CD4-positive, alpha-beta memory T cell (primary cell): ENCODE results near the gene ACVRL1. TPM values are rescaled to one million over a fixed set of nuclear protein-coding genes. Genes with fewer than 3 reads are reported as not detected.

Experiments used
- CTCF ChIA-PET: fragments of 350-600 bp; sonication (Branson Sonifier 250); formaldehyde crosslinking; loops from one replicate; lab custom pipeline; 2021; ENCODE audit warnings: inconsistent platforms; ENCODE audit not compliant: partially characterized antibody; lab: Charles Lee
- POLR2A ChIA-PET: fragments of 350-600 bp; sonication (Branson Sonifier 250); formaldehyde crosslinking; loops from one replicate; lab custom pipeline; 2021; ENCODE audit not compliant: partially characterized antibody; lab: Charles Lee
- DNase-seq, 5 donors: peaks; one replicate each; pipeline versions ENCODE4 v3.0.0 to v3.0.0-alpha.2; 2020 to 2022; ENCODE audit warnings: mixed read lengths in 1 of 5
- H3K27ac ChIP-seq: one replicate; pipeline ENCODE4 v1.7.0; 2013; ENCODE audit warnings: low read depth, low read length
- H3K27me3 ChIP-seq: 2 replicates; pipeline ENCODE4 v1.7.0; 2013; ENCODE audit warnings: mild to moderate bottlenecking, low read length, moderate library complexity; ENCODE audit not compliant: insufficient read depth
- H3K36me3 ChIP-seq: 2 replicates; pipeline ENCODE4 v1.7.0; 2013; ENCODE audit warnings: mild to moderate bottlenecking, low read length, moderate library complexity; ENCODE audit not compliant: insufficient read depth
- H3K4me1 ChIP-seq: 2 replicates; pipeline ENCODE4 v1.7.0; 2013; ENCODE audit warnings: mild to moderate bottlenecking, low read length, moderate library complexity; ENCODE audit not compliant: insufficient read depth
- H3K4me3 ChIP-seq, 2 donors: one replicate each; pipeline ENCODE4 v1.7.0; 2013; ENCODE audit warnings: low read length in 2 of 2, mild to moderate bottlenecking in 1 of 2
- H3K9me3 ChIP-seq, 2 donors: one replicate each; pipeline ENCODE4 v1.7.0; 2013; ENCODE audit warnings: low read length in 2 of 2, control low read depth in 1 of 2; ENCODE audit not compliant: control insufficient read depth in 1 of 2
- H3K27ac Mint-ChIP-seq, 7 donors: one replicate each; pipeline ENCODE4 v1.8.0; 2020 to 2021; ENCODE audit warnings: mixed read lengths in 7 of 7, mild to moderate bottlenecking in 6 of 7, inconsistent platforms in 3 of 7, moderate library complexity in 3 of 7
- H3K27me3 Mint-ChIP-seq, 2 donors: one replicate each; pipeline ENCODE4 v1.8.0; 2020 to 2021; ENCODE audit warnings: mixed read lengths in 2 of 2
- H3K36me3 Mint-ChIP-seq, 2 donors: one replicate each; pipeline ENCODE4 v1.8.0; 2020 to 2021; ENCODE audit warnings: mixed read lengths in 2 of 2, inconsistent platforms in 1 of 2, mild to moderate bottlenecking in 1 of 2
- H3K4me1 Mint-ChIP-seq, 4 donors: one replicate each; pipeline ENCODE4 v1.8.0; 2020 to 2021; ENCODE audit warnings: mixed read lengths in 4 of 4, mild to moderate bottlenecking in 1 of 4
- H3K4me3 Mint-ChIP-seq, 8 donors: one replicate each; pipeline ENCODE4 v1.8.0; 2020 to 2021; ENCODE audit warnings: mixed read lengths in 8 of 8, mild to moderate bottlenecking in 7 of 8, moderate library complexity in 6 of 8, inconsistent platforms in 3 of 8
- H3K9me3 Mint-ChIP-seq, 8 donors: one replicate each; pipeline ENCODE4 v1.8.0; 2020 to 2021; ENCODE audit warnings: mixed read lengths in 8 of 8, mild to moderate bottlenecking in 5 of 8, inconsistent platforms in 3 of 8, moderate library complexity in 1 of 8
- intact Hi-C: fragments of 100-400 bp; cut with micrococcal nuclease; formaldehyde crosslinking; loops from one replicate; pipeline ENCODE4 v1.15.1; 2023
- polyA plus RNA-seq, 2 donors: library from polyadenylated mRNA; unstranded; fragments of 300-500 nt; fragmentation: Illumina TruSeq; gene quantifications; one replicate each; pipeline ENCODE4 v1.2.3, GENCODE V29; 2021
- total RNA-seq, 2 experiments: library from RNA; stranded (reverse); gene quantifications; one replicate each; pipeline ENCODE4 v1.2.3, GENCODE V29; 2021

The ACVRL1 gene
- total and polyA plus RNA-seq, 4 experiments from 2014 or later = 0.15 to 0.83 TPM; not detected in 2

DNA sequence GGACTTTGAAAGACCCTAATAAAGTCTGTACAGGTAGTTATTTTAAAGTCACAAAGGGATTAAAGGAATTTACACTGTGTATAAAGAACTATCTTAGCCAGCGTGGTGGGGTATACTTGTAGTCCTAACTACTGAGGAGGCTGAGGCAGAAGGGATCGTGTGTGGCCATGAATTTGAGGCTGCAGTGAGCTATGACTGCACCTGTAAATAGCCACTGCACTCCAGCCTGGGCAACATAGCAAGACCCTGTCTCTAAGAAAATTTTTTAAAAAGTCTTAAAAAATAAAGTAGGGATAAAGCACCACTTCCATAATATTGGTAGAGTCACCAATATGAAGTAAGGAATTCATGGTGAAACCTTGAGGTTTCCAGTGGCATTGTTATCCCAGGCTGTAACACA is 62.3 kb downstream of the ACVRL1 start:
- Histone ChIP-seq H3K4me1 (peaks cover 49% of the 10 kb centered on the region), H3K9me3 (no peaks in the 10 kb centered on the region), H3K27ac (no peak overlapping the region), H3K27me3 (no peaks in the 10 kb centered on the region), H3K4me3 (no peak overlapping the region), H3K36me3 (no peaks in the 10 kb centered on the region)
- CTCF ChIA-PET = interaction anchor here (1.3 to 7.6 kb wide), 8 partner anchors 9 to 55 kb away, joined by 3 to 61 read pairs (median 10); partner anchors contain the start of gene ACVR1B
- POLR2A ChIA-PET = interaction anchor here (0.6 kb wide), 1 partner anchor 1521 kb away, joined by 3 read pairs; no protein-coding TSS in a partner anchor
- Mint-ChIP-seq H3K4me1 (peaks cover 44 to 57% (median 51%) of the 10 kb centered on the region in 4 donors), H3K27ac (peak overlapping the region in 4 of 7 donors; percentile 44 to 66 (median 54)), H3K4me3 (peak overlapping the region in 3 of 8 donors; percentile 3 to 51 (median 47)), H3K27me3 (no peaks in the 10 kb centered on the region), H3K9me3 (no peaks in the 10 kb centered on the region), H3K36me3 (no peaks in the 10 kb centered on the region)
- intact Hi-C loops = no loop called here
- DNase-seq = no peak

GRCh38 chr12:51970904-51971646 is 63.8 kb downstream of the ACVRL1 start:
- DNase-seq = peak; percentile 50 to 72 (median 53)
- H3K27me3 Mint-ChIP-seq = no peaks in the 10 kb centered on the region
- intact Hi-C loops = loop anchor here (1.0 kb wide), 2 partner anchors 9 to 20 kb away; partner anchors contain the start of gene ACVR1B
- CTCF ChIA-PET = interaction anchor here (0.6 to 7.6 kb wide), 22 partner anchors 8 to 147 kb away, joined by 3 to 61 read pairs (median 7); partner anchors contain the start of gene ACVR1B
- Histone ChIP-seq H3K4me1 (peaks cover 62% of the 10 kb centered on the region), H3K36me3 (no peaks in the 10 kb centered on the region), H3K27me3 (no peaks in the 10 kb centered on the region), H3K9me3 (no peaks in the 10 kb centered on the region), H3K4me3 (no peak overlapping the region), H3K27ac (peak overlapping the region; percentile 12)
- peaks cover 4 to 9% of the 10 kb centered on the region in 2 donors for H3K36me3 Mint-ChIP-seq
- H3K9me3 Mint-ChIP-seq = no peaks in the 10 kb centered on the region
- peaks cover 56 to 72% (median 62%) of the 10 kb centered on the region in 4 donors for H3K4me1 Mint-ChIP-seq
- H3K27ac Mint-ChIP-seq = peak overlapping the region; percentile 66 to 91 (median 84)
- peak overlapping the region; percentile 31 to 86 (median 66) for H3K4me3 Mint-ChIP-seq
- POLR2A ChIA-PET = interaction anchor here (0.9 to 1.7 kb wide), 6 partner anchors 9 to 54 kb away, joined by 3 to 6 read pairs (median 4); partner anchors contain the start of gene ACVR1B

- POLR2A ChIA-PET = interaction anchor here (0.8 to 1.7 kb wide), 7 partner anchors 9 to 53 kb away, joined by 3 to 6 read pairs (median 3); partner anchors contain the start of gene ACVR1B
- H3K36me3 ChIP-seq = no peaks in the 10 kb centered on the region
- no peak for DNase-seq
- Mint-ChIP-seq H3K9me3 (no peaks in the 10 kb centered on the region), H3K4me3 (peak overlapping the region in 7 of 8 donors; percentile 4 to 86 (median 69)), H3K27ac (peak overlapping the region; percentile 19 to 91 (median 84)), H3K36me3 (peaks cover 11 to 17% of the 10 kb centered on the region in 2 donors), H3K27me3 (no peaks in the 10 kb centered on the region), H3K4me1 (peaks cover 58 to 79% (median 67%) of the 10 kb centered on the region in 4 donors)
- intact Hi-C loops = loop anchor here (1.0 kb wide), 2 partner anchors 8 to 21 kb away; partner anchors contain the start of gene ACVR1B
- peaks cover 62% of the 10 kb centered on the region for H3K4me1 ChIP-seq
- peak overlapping the region; percentile 12 for H3K27ac ChIP-seq
- H3K9me3 ChIP-seq = no peaks in the 10 kb centered on the region
- no peak overlapping the region for H3K4me3 ChIP-seq
- H3K27me3 ChIP-seq = no peaks in the 10 kb centered on the region
- CTCF ChIA-PET = interaction anchor here (1.6 to 7.6 kb wide), 12 partner anchors 9 to 148 kb away, joined by 3 to 61 read pairs (median 8); partner anchors contain the start of gene ACVR1B
These were observed 64.5 kb downstream of the ACVRL1 start for GRCh38 chr12:51971679-51972421.

DNA sequence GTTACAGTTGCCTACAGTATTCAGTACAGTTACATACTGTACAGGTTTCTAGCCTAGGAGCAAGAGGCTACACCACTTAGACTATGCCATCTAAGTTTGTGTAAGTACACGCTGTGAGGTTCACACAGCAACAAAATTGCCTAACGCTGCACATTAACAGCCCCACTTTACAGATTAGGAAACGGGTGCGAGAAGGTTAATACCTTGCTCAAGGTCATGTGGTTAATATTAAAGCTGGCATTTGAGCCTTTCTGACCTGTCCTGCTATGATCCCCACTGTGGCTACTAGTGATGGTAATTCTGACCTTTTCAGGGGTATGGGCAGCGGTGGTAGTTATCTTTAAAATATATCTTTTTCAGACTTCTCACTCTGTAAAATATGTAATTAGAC is 65.1 kb downstream of the ACVRL1 start:
- Mint-ChIP-seq H3K27me3 (no peaks in the 10 kb centered on the region), H3K27ac (peak overlapping the region; percentile 49 to 82 (median 66)), H3K36me3 (peaks cover 12 to 18% of the 10 kb centered on the region in 2 donors), H3K4me3 (peak overlapping the region in 7 of 8 donors; percentile 39 to 86 (median 65)), H3K4me1 (peaks cover 58 to 81% (median 68%) of the 10 kb centered on the region in 4 donors), H3K9me3 (no peaks in the 10 kb centered on the region)
- Histone ChIP-seq H3K36me3 (no peaks in the 10 kb centered on the region), H3K4me1 (peaks cover 62% of the 10 kb centered on the region), H3K27ac (peak overlapping the region; percentile 12), H3K4me3 (peak overlapping the region in 1 of 2 donors; percentile 27), H3K9me3 (no peaks in the 10 kb centered on the region), H3K27me3 (no peaks in the 10 kb centered on the region)
- POLR2A ChIA-PET = interaction anchor here (0.8 to 1.7 kb wide), 3 partner anchors 8 to 22 kb away, joined by 3 to 4 read pairs (median 3); partner anchors contain the start of gene ACVR1B
- CTCF ChIA-PET = interaction anchor here (2.2 to 7.6 kb wide), 8 partner anchors 9 to 49 kb away, joined by 6 to 61 read pairs (median 10); no protein-coding TSS in a partner anchor
- no peak for DNase-seq
- intact Hi-C loops = no loop called here

DNA sequence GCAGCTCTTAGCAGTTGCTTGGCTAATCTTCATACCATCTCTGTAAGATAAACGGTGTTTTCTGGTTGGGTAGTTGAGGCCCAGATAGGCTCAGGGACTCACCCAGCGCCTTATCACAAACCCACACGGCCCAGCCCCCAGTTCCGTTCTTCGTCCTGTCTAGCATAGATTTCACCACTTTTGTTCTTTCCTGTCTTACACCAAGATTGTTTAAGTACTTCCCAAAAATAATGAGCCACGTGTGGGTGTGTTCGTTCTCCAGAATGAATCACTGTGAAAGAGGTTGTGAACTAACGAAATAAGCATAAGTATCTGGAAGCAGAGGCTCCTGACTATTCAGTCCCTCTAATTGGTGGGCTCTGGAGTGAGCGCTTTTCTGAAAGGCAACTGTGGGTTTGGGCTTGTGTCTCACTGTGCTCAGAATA is 65.6 kb downstream of the ACVRL1 start:
- H3K4me1 ChIP-seq = peaks cover 62% of the 10 kb centered on the region
- H3K27ac Mint-ChIP-seq = peak overlapping the region; percentile 32 to 82 (median 65)
- peak; percentile 39 to 81 (median 48) for DNase-seq
- H3K9me3 Mint-ChIP-seq = no peaks in the 10 kb centered on the region
- no peaks in the 10 kb centered on the region for H3K27me3 ChIP-seq
- H3K27me3 Mint-ChIP-seq = no peaks in the 10 kb centered on the region
- ChIA-PET POLR2A (interaction anchor here (0.8 to 1.7 kb wide), 3 partner anchors 8 to 23 kb away, joined by 3 to 4 read pairs (median 3); partner anchors contain the start of gene ACVR1B), CTCF (interaction anchor here (2.2 to 7.6 kb wide), 5 partner anchors 8 to 49 kb away, joined by 6 to 61 read pairs (median 11); no protein-coding TSS in a partner anchor)
- H3K4me1 Mint-ChIP-seq = peaks cover 58 to 81% (median 68%) of the 10 kb centered on the region in 4 donors
- H3K27ac ChIP-seq = peak overlapping the region; percentile 12
- no peaks in the 10 kb centered on the region for H3K9me3 ChIP-seq
- peak overlapping the region in 7 of 8 donors; percentile 39 to 86 (median 65) for H3K4me3 Mint-ChIP-seq
- peaks cover 13 to 20% of the 10 kb centered on the region in 2 donors for H3K36me3 Mint-ChIP-seq
- H3K36me3 ChIP-seq = no peaks in the 10 kb centered on the region
- peak overlapping the region in 1 of 2 donors; percentile 27 for H3K4me3 ChIP-seq
- intact Hi-C loops = no loop called here
